Activated T-helper 2 cell treated with anti-CD3 and anti-CD28 coated beads, Interferon-gamma antibody, Interleukin-2, Interleukin-4, amounts not matched to agents 10 μg/mL and 5 μg/mL and 100 μg/mL, durations not matched to agents 14 hours and 24 hours and 36 hours (primary cell): ENCODE data around the gene FLT3LG. TPM values are rescaled to one million over a fixed set of nuclear protein-coding genes. Genes with fewer than 3 reads are reported as not detected.
A peak's percentile ranks its signal among the peaks of the same experiment; 100 is the strongest.
"Not testable (repeated sequence)": the region's sequence is repeated elsewhere in the genome, so short reads cannot be mapped to it uniquely, and the experiment has no call there.

Experiments used
- DNase-seq: peaks from one replicate; pipeline ENCODE4 v3.0.0; 2021; ENCODE audit warnings: low spot score
- H3K27ac Mint-ChIP-seq: one replicate; pipeline ENCODE4 v1.8.0; 2021; ENCODE audit warnings: mixed read lengths
- H3K27me3 Mint-ChIP-seq: one replicate; pipeline ENCODE4 v1.8.0; 2021; ENCODE audit warnings: low read depth, mixed read lengths
- H3K36me3 Mint-ChIP-seq: one replicate; pipeline ENCODE4 v1.8.0; 2021; ENCODE audit warnings: low read depth, mixed read lengths
- H3K4me1 Mint-ChIP-seq: one replicate; pipeline ENCODE4 v1.8.0; 2021; ENCODE audit warnings: low read depth, mixed read lengths
- H3K4me3 Mint-ChIP-seq: one replicate; pipeline ENCODE4 v1.8.0; 2021; ENCODE audit warnings: low read depth, mild to moderate bottlenecking, moderate library complexity, mixed read lengths
- H3K9me3 Mint-ChIP-seq: one replicate; pipeline ENCODE4 v1.8.0; 2021; ENCODE audit warnings: mixed read lengths
- intact Hi-C: fragments of 100-400 bp; cut with micrococcal nuclease; formaldehyde crosslinking; loops from one replicate; pipeline ENCODE4 v1.15.1; 2023
- total RNA-seq: library from RNA; stranded (reverse); gene quantifications from 2 replicates; pipeline ENCODE4 v1.2.3, GENCODE V29; 2022

The FLT3LG gene
- total RNA-seq, 1 donor from 2014 or later, result 49.3 TPM

GRCh38 chr19:49458567-49458903 lies 15.5 kb upstream of the FLT3LG start:
- Mint-ChIP-seq H3K27ac (no peak overlapping the region), H3K27me3 (no peaks in the 10 kb centered on the region), H3K4me1 (peaks cover 6% of the 10 kb centered on the region), H3K36me3 (peaks cover 16% of the 10 kb centered on the region), H3K9me3 (no peaks in the 10 kb centered on the region), H3K4me3 (no peak overlapping the region)
- DNase-seq, result no peak
- intact Hi-C loops, result no loop called here

- intact Hi-C loops, result no loop called here
- Mint-ChIP-seq H3K36me3 (peaks cover 16% of the 10 kb centered on the region), H3K27ac (no peak overlapping the region), H3K4me3 (no peak overlapping the region), H3K4me1 (peaks cover 6% of the 10 kb centered on the region), H3K9me3 (no peaks in the 10 kb centered on the region), H3K27me3 (no peaks in the 10 kb centered on the region)
- no peak for DNase-seq
Measured at GRCh38 chr19:49459388-49459787, 14.6 kb upstream of the FLT3LG start.

- H3K4me1 Mint-ChIP-seq, DNase-seq, H3K4me3 Mint-ChIP-seq, H3K27me3 Mint-ChIP-seq, intact Hi-C loops, H3K27ac Mint-ChIP-seq, H3K9me3 Mint-ChIP-seq: not testable (repeated sequence)
- H3K36me3 Mint-ChIP-seq, result peaks cover 15% of the 10 kb centered on the region
Measured at GRCh38 chr19:49461130-49461529, 12.9 kb upstream of the FLT3LG start.

- no peak for DNase-seq
- H3K9me3 Mint-ChIP-seq, result no peaks in the 10 kb centered on the region
- H3K4me3 Mint-ChIP-seq, result no peak overlapping the region
- peaks cover 13% of the 10 kb centered on the region for H3K36me3 Mint-ChIP-seq
- intact Hi-C loops, result no loop called here
- H3K27ac Mint-ChIP-seq, result no peak overlapping the region
- no peaks in the 10 kb centered on the region for H3K27me3 Mint-ChIP-seq
- no peaks in the 10 kb centered on the region for H3K4me1 Mint-ChIP-seq
Measured at GRCh38 chr19:49461656-49462055, 12.4 kb upstream of the FLT3LG start.

- H3K9me3 Mint-ChIP-seq, result no peaks in the 10 kb centered on the region
- no peaks in the 10 kb centered on the region for H3K4me1 Mint-ChIP-seq
- H3K36me3 Mint-ChIP-seq, result peaks cover 8% of the 10 kb centered on the region
- no peak overlapping the region for H3K27ac Mint-ChIP-seq
- intact Hi-C loops, result no loop called here
- H3K4me3 Mint-ChIP-seq, result no peak overlapping the region
- H3K27me3 Mint-ChIP-seq, result no peaks in the 10 kb centered on the region
- DNase-seq, result no peak
Measured at GRCh38 chr19:49462492-49462891, 11.5 kb upstream of the FLT3LG start.

GRCh38 chr19:49463960-49464740 lies 9.9 kb upstream of the FLT3LG start:
- intact Hi-C loops, result no loop called here
- DNase-seq, result no peak
- Mint-ChIP-seq H3K27ac (no peak overlapping the region), H3K27me3 (no peaks in the 10 kb centered on the region), H3K4me3 (no peak overlapping the region), H3K4me1 (peaks cover 5% of the 10 kb centered on the region), H3K9me3 (no peaks in the 10 kb centered on the region), H3K36me3 (peaks cover 12% of the 10 kb centered on the region)

GRCh38 chr19:49465371-49465770 lies 8.6 kb upstream of the FLT3LG start:
- Mint-ChIP-seq H3K4me1 (peaks cover 13% of the 10 kb centered on the region), H3K36me3 (peaks cover 11% of the 10 kb centered on the region), H3K4me3 (no peak overlapping the region), H3K9me3 (no peaks in the 10 kb centered on the region), H3K27me3 (no peaks in the 10 kb centered on the region), H3K27ac (no peak overlapping the region)
- no peak for DNase-seq
- intact Hi-C loops, result no loop called here

GRCh38 chr19:49468199-49468598 lies 5.8 kb upstream of the FLT3LG start:
- no peaks in the 10 kb centered on the region for H3K27me3 Mint-ChIP-seq
- no peak for DNase-seq
- peak overlapping the region; percentile 99 for H3K27ac Mint-ChIP-seq
- H3K4me3 Mint-ChIP-seq, result no peak overlapping the region
- intact Hi-C loops, result no loop called here
- no peaks in the 10 kb centered on the region for H3K9me3 Mint-ChIP-seq
- H3K36me3 Mint-ChIP-seq, result peaks cover 7% of the 10 kb centered on the region
- H3K4me1 Mint-ChIP-seq, result peaks cover 28% of the 10 kb centered on the region

GRCh38 chr19:49468746-49469447 lies 5.1 kb upstream of the FLT3LG start:
- Mint-ChIP-seq H3K4me3 (peak overlapping the region; percentile 75), H3K36me3 (peaks cover 7% of the 10 kb centered on the region), H3K27ac (peak overlapping the region; percentile 99), H3K4me1 (peaks cover 32% of the 10 kb centered on the region), H3K27me3 (no peaks in the 10 kb centered on the region), H3K9me3 (no peaks in the 10 kb centered on the region)
- peak; percentile 94 for DNase-seq
- intact Hi-C loops, result loop anchor here (1.0 kb wide), 1 partner anchor 16 kb away; the partner anchor contains the start of gene ALDH16A1

GRCh38 chr19:49469828-49470614 lies 4.0 kb upstream of the FLT3LG start:
- peaks cover 32% of the 10 kb centered on the region for H3K4me1 Mint-ChIP-seq
- DNase-seq, result peak; percentile 81
- no peaks in the 10 kb centered on the region for H3K9me3 Mint-ChIP-seq
- H3K36me3 Mint-ChIP-seq, result peaks cover 8% of the 10 kb centered on the region
- intact Hi-C loops, result loop anchor here (1.0 kb wide), 3 partner anchors 17 to 78 kb away; partner anchors contain the start of gene ALDH16A1
- H3K4me3 Mint-ChIP-seq, result peak overlapping the region; percentile 26
- H3K27ac Mint-ChIP-seq, result peak overlapping the region; percentile 90
- H3K27me3 Mint-ChIP-seq, result no peaks in the 10 kb centered on the region

- no peaks in the 10 kb centered on the region for H3K9me3 Mint-ChIP-seq
- no peak for DNase-seq
- no peaks in the 10 kb centered on the region for H3K27me3 Mint-ChIP-seq
- peak overlapping the region; percentile 26 for H3K4me3 Mint-ChIP-seq
- intact Hi-C loops, result loop anchor here (1.0 kb wide), 2 partner anchors 27 to 78 kb away; no protein-coding TSS in a partner anchor
- H3K36me3 Mint-ChIP-seq, result peaks cover 10% of the 10 kb centered on the region
- H3K27ac Mint-ChIP-seq, result peak overlapping the region; percentile 90
- peaks cover 36% of the 10 kb centered on the region for H3K4me1 Mint-ChIP-seq
Measured at GRCh38 chr19:49470615-49470978, 3.4 kb upstream of the FLT3LG start.

GRCh38 chr19:49472936-49473335 lies 1.1 kb upstream of the FLT3LG start:
- Mint-ChIP-seq H3K27me3 (no peaks in the 10 kb centered on the region), H3K4me3 (peak overlapping the region; percentile 92), H3K9me3 (no peaks in the 10 kb centered on the region), H3K36me3 (peaks cover 18% of the 10 kb centered on the region), H3K27ac (peak overlapping the region; percentile 83), H3K4me1 (peaks cover 45% of the 10 kb centered on the region)
- intact Hi-C loops, result no loop called here
- no peak for DNase-seq
